Thoracic aorta endothelial cell (primary cell): ENCODE data around the gene COBL. TPM values are rescaled to one million over a fixed set of nuclear protein-coding genes. Genes with fewer than 3 reads are reported as not detected.

Experiments used
- total RNA-seq: library from RNA; depleted of rRNA; stranded (reverse); fragments of >200 nt; gene quantifications from 2 replicates; pipeline ENCODE4 v1.2.3, GENCODE V29; 2012

The COBL gene, protein sequence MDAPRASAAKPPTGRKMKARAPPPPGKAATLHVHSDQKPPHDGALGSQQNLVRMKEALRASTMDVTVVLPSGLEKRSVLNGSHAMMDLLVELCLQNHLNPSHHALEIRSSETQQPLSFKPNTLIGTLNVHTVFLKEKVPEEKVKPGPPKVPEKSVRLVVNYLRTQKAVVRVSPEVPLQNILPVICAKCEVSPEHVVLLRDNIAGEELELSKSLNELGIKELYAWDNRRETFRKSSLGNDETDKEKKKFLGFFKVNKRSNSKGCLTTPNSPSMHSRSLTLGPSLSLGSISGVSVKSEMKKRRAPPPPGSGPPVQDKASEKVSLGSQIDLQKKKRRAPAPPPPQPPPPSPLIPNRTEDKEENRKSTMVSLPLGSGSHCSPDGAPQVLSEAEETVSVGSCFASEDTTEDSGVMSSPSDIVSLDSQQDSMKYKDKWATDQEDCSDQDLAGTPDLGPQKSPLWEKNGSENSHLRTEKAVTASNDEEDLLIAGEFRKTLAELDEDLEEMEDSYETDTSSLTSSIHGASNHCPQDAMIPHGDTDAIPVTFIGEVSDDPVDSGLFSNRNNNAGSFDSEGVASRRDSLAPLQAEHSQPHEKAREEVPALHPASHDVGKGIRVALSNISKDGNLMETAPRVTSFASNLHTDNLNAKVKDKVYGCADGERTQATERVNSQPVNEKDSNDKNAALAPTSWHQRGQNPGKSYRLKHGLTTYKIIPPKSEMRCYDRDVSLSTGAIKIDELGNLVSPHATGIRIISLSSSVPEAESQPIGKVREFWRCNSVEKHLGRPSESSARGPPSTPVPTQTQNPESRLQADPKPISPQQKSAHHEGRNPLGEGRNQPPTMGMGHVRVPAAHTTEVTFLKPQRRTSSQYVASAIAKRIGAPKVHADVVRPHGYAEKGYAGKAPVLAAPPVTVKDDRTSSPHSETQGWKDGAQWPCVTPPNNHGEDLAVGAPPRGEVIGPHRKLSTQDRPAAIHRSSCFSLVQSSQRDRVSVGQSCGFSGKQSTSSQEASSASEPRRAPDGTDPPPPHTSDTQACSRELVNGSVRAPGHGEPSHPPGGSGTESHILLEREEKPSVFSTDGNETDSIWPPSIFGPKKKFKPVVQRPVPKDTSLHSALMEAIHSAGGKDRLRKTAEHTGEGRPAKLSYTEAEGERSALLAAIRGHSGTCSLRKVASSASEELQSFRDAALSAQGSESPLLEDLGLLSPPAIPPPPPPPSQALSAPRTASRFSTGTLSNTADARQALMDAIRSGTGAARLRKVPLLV
- not detected in 2 replicates for total RNA-seq

DNA sequence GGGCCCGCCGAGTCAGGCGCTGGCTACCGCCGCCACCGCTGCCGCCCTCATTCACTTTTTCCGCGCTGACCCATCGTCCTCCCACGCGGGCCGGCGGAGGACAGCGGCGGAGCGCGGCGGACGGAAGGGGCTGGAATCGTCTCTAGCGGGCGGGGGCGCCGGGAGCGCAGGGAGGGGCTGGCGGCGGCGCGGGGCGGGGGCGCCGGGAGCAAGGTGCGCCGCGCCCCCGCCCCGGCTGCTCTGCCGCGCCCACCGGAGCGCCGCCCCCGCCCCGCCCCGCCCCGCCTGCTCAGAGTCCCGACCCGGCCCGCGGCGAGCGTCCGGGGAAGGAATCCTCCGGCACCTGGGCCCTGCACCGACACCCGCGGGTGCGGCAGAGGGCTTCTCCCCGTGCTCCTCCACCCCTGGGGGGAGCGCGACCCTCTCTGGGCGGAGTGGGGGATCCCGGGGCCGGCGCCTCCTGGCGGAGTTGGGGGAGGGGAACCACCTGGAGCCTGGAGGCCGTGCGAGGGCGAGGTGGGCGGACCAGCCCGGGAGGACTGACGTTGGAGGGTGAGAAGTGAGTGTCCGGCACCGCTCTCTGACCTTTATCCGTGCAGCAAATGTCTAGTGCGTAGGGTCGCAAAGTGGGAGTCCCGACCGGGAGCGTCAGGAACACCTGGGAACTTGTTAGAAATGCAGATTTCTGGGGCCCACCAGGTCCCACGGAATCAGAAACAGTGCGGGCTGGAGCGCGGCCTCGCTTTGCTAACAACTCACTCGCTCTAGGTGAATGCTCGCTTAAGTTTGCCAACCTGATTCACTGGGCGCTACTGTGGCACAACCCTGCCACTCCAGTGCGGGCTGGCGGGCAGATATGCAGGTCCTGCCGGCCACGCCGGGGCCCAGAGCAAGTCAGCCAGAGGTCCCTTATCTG lies at the start of gene COBL:
TSS of gene COBL (minus strand) at position 144 of the 916 bp plus-strand sequence. CDS start 176 bp downstream, outside the sequence.

